ENCODE measurements around the gene FRMD4A. TPM values are rescaled to one million over a fixed set of nuclear protein-coding genes. Genes with fewer than 3 reads are reported as not detected.

The FRMD4A gene
- total RNA-seq, 1 experiment from 2014 or later: 19.6 TPM

GRCh38 chr10:13852872-13853271, 477.9 kb downstream of the FRMD4A start:
- Histone ChIP-seq H4K20me1 (ENCODE audit: control insufficient read depth, insufficient read depth, insufficient read length) (no peaks in the 10 kb centered on the region), H2BK15ac (ENCODE audit: low read depth, low read length) (no peak overlapping the region), H3K79me1 (ENCODE audit: insufficient read depth, low read depth, low read length, poor library complexity, severe bottlenecking) (no peaks in the 10 kb centered on the region), H2BK12ac (ENCODE audit: insufficient read length, low read depth, low read length) (no peak overlapping the region), H3K4me1 (ENCODE audit: insufficient read depth, low read length) (no peaks in the 10 kb centered on the region; the same call in 1 of the 2 replicates), H3K23me2 (ENCODE audit: insufficient read length, low read depth, low read length, poor library complexity, severe bottlenecking) (no peaks in the 10 kb centered on the region), H3K27ac (ENCODE audit: insufficient read length, low read depth, low read length) (no peak overlapping the region), H3K14ac (ENCODE audit: insufficient read depth, low read length) (no peak overlapping the region), H2AK5ac (ENCODE audit: insufficient read length, low read length) (no peak overlapping the region), H3K79me2 (ENCODE audit: insufficient read depth, low read length) (no peaks in the 10 kb centered on the region), H4K5ac (ENCODE audit: insufficient read length, low read depth, low read length) (no peak overlapping the region), H3K9ac (ENCODE audit: extremely low read depth, insufficient read length, low read length) (no peak overlapping the region), H3K23ac (ENCODE audit: insufficient read length, low read depth, low read length) (no peak overlapping the region), H3K4me2 (ENCODE audit: insufficient read depth, insufficient read length, low read length) (no peak overlapping the region), H3K18ac (ENCODE audit: insufficient read length, low read depth, low read length) (no peak overlapping the region), H3K9me3 (ENCODE audit: control insufficient read depth, low read depth, low read length) (no peaks in the 10 kb centered on the region), H3K27me3 (ENCODE audit: insufficient read depth, low read length) (no peaks in the 10 kb centered on the region), H2AFZ (ENCODE audit: low read length) (no peak overlapping the region), H2BK20ac (ENCODE audit: low read depth, low read length, poor library complexity, severe bottlenecking) (no peak overlapping the region), H2BK120ac (ENCODE audit: low read depth, low read length, poor library complexity, severe bottlenecking) (no peak overlapping the region), H2BK5ac (ENCODE audit: insufficient read length, low read length) (no peak overlapping the region), H3K4ac (ENCODE audit: low read depth, low read length) (no peak overlapping the region), H3K56ac (ENCODE audit: insufficient read length, low read depth, low read length) (no peak overlapping the region), H3T11ph (ENCODE audit: low read length) (no peak overlapping the region), H4K91ac (ENCODE audit: insufficient read length, low read depth, low read length) (no peak overlapping the region), H4K8ac (replicated peaks; ENCODE audit: insufficient read length, low read depth, low read length) (no peak overlapping the region)
- no peak for TF ChIP-seq CTCF (conservative IDR thresholded peaks at IDR 0.05)
- Mint-ChIP-seq H3K27me3 (ENCODE audit: low read depth) (no peaks in the 10 kb centered on the region; the same call in 1 of the 2 replicates), H3K4me3 (no peak overlapping the region), H3K9me3 (no peaks in the 10 kb centered on the region), H3K36me3 (ENCODE audit: insufficient read depth in 1 of 3, low read depth in 3 of 3) (peaks cover 0 to 4% (median 3%) of the 10 kb centered on the region in 3 experiments; a peak in 2 of 7 replicates), H3K4me1 (peaks cover 15 to 16% of the 10 kb centered on the region in 2 experiments), H3K27ac (peak overlapping the region in 2 of 3 experiments; percentile 19 to 63; a peak in 2 of 7 replicates)
- no peak for DNase-seq
- no CpG with 5 or more reads among the region's 5 CpGs for WGBS (ENCODE audit: extremely low coverage, insufficient read length, low lambda C conversion rate)

All from H9 (cell line).